Neural progenitor cell (in vitro differentiated cells): ENCODE data around the gene WDR88. TPM values are rescaled to one million over a fixed set of nuclear protein-coding genes. Genes with fewer than 3 reads are reported as not detected.
A peak's percentile ranks its signal among the peaks of the same experiment; 100 is the strongest.
"Not testable (repeated sequence)": the region's sequence is repeated elsewhere in the genome, so short reads cannot be mapped to it uniquely, and the experiment has no call there.

Experiments
- DNase-seq: peaks from one replicate; pipeline ENCODE4 v3.0.0-alpha.2; 2016; ENCODE audit warnings: low spot score
- H2AFZ ChIP-seq: fragments of 200-600 bp; sonication (generic); replicated peaks from 2 replicates; pipeline ENCODE4 v1.6.1; 2016; ENCODE audit warnings: antibody characterized with exemption
- H3F3A ChIP-seq: fragments of 200-600 bp; sonication (generic); 2 replicates; pipeline ENCODE4 v1.6.1; 2016; ENCODE audit warnings: antibody characterized with exemption, low read depth
- H3K27ac ChIP-seq: fragments of 200-600 bp; sonication (generic); 2 replicates; pipeline ENCODE4 v1.5.1; 2016; ENCODE audit warnings: mild to moderate bottlenecking
- H3K27me3 ChIP-seq: fragments of 200-600 bp; sonication (generic); 2 replicates; pipeline ENCODE4 v1.6.1; 2016; ENCODE audit warnings: mild to moderate bottlenecking, moderate library complexity
- H3K36me3 ChIP-seq: fragments of 200-600 bp; sonication (generic); 2 replicates; pipeline ENCODE4 v1.5.1; 2016
- H3K4me1 ChIP-seq: fragments of 200-600 bp; sonication (generic); 2 replicates; pipeline ENCODE4 v1.6.1; 2016; ENCODE audit warnings: mixed run types
- H3K4me2 ChIP-seq: fragments of 200-600 bp; sonication (generic); 2 replicates; pipeline ENCODE4 v1.6.1; 2016
- H3K4me3 ChIP-seq: fragments of 200-600 bp; sonication (generic); 2 replicates; pipeline ENCODE4 v1.5.1; 2016
- H3K79me2 ChIP-seq: fragments of 200-600 bp; sonication (generic); 2 replicates; pipeline ENCODE4 v1.6.1; 2016; ENCODE audit warnings: low read depth
- H3K9ac ChIP-seq: fragments of 200-600 bp; sonication (generic); 2 replicates; pipeline ENCODE4 v1.6.1; 2016
- H3K9me3 ChIP-seq: fragments of 200-600 bp; sonication (generic); 2 replicates; pipeline ENCODE4 v1.5.1; 2016; ENCODE audit warnings: low read depth
- H4K20me1 ChIP-seq: fragments of 200-600 bp; sonication (generic); 2 replicates; pipeline ENCODE4 v1.6.1; 2016; ENCODE audit warnings: low read depth
- H3K27ac Mint-ChIP-seq: 3 replicates; pipeline ENCODE4 v1.8.0; 2021; ENCODE audit warnings: mixed read lengths
- H3K27me3 Mint-ChIP-seq: 2 replicates; pipeline ENCODE4 v1.8.0; 2022; ENCODE audit warnings: low read depth, mild to moderate bottlenecking, inconsistent platforms, moderate library complexity, mixed read lengths; ENCODE audit not compliant: insufficient read depth
- H3K36me3 Mint-ChIP-seq: 3 replicates; pipeline ENCODE4 v1.8.0; 2021; ENCODE audit warnings: mixed read lengths
- H3K4me1 Mint-ChIP-seq: 3 replicates; pipeline ENCODE4 v1.8.0; 2021; ENCODE audit warnings: mixed read lengths
- H3K4me3 Mint-ChIP-seq: 3 replicates; pipeline ENCODE4 v1.8.0; 2021; ENCODE audit warnings: mild to moderate bottlenecking, moderate library complexity, mixed read lengths
- H3K9me3 Mint-ChIP-seq: 3 replicates; pipeline ENCODE4 v1.8.0; 2020; ENCODE audit warnings: mixed read lengths
- EZH2 ChIP-seq: fragments of 200-600 bp; sonication (generic); IDR thresholded peaks from 2 replicates; pipeline ENCODE4 v1.6.1; 2017; ENCODE audit warnings: antibody characterized with exemption, mild to moderate bottlenecking, moderate library complexity
- EZH2phosphoT487 ChIP-seq: fragments of 200-600 bp; sonication (generic); IDR thresholded peaks from 2 replicates; pipeline ENCODE4 v1.6.1; 2017; ENCODE audit warnings: antibody characterized with exemption
- total RNA-seq: library from RNA; depleted of rRNA; stranded (reverse); fragments of >200 nt; gene quantifications from 2 replicates; pipeline ENCODE4 v1.2.3, GENCODE V29; 2015; ENCODE audit warnings: low replicate concordance
- TF ChIP-seq, protein P1 (sequence below): fragments of 200-600 bp; sonication (generic); IDR thresholded peaks from 2 replicates; pipeline ENCODE4 v1.5.1; 2017; ENCODE audit warnings: antibody characterized with exemption, mild to moderate bottlenecking

Gene WDR88
- total RNA-seq, 1 donor from 2014 or later, result not detected

DNA sequence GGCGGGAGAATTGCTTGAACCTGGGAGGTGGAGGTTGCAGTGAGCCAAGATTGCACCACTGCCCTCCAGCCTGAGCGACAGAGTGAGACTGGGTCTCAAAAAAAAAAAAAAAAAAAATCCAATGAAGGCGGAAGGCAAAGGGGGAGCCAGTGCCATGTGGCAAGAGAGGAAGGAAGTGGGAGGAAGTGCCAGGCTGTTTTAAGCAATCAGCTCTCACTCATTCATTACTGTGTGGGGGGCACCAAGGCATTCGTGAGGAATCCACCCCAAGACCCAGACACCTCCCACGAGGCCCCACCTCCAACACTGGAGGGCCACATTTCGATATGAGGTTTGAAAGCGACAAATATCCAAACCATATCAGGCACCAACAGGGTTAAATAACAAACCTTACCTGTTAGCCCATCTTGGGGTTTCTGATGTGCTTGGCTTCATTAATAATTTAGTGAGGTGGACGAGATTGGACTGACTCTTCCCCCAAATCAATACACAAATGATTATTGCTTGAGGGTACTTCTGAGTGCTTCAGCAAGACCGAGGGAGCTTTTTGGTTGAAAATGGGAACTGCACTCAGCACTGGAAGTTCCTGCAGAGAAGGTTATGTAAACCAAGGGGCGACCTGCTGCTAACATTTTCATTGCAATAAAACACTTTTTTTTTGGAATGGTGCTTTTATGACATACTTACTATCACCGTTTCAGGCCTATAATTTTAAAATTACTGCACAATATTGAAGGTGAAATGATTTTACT, 54.7 kb downstream of the WDR88 start:
- no peak for DNase-seq
- no peaks in the 10 kb centered on the region for H3F3A ChIP-seq

DNA sequence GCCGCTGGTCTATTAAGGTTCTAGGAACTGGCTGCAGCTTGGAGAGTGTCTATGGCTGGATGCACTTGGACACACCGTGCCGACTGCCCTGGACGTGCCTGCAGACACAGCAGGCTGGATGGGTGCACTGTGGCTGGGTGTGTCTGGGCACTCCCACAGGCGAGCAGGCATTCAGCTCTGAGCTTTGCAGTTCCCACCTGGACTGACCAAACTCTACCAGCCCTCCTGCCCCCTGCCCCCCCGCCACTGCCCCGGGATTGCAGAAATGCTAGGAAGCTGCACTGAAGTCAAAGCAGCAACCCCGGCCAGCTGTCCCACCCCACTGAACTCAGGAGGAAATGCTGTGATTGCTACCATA, 55.2 kb downstream of the WDR88 start:
- H3K4me1 ChIP-seq, result no peaks in the 10 kb centered on the region
- Mint-ChIP-seq H3K9me3 (no peaks in the 10 kb centered on the region), H3K27me3 (peaks cover 9% of the 10 kb centered on the region), H3K27ac (no peak overlapping the region), H3K4me1 (no peaks in the 10 kb centered on the region), H3K4me3 (no peak overlapping the region), H3K36me3 (no peaks in the 10 kb centered on the region)
- H3K9me3 ChIP-seq, result no peaks in the 10 kb centered on the region
- no peak overlapping the region for H3K4me3 ChIP-seq
- TF ChIP-seq EZH2phosphoT487 (no peak), EZH2 (no peak)
- TF ChIP-seq, protein P1, sequence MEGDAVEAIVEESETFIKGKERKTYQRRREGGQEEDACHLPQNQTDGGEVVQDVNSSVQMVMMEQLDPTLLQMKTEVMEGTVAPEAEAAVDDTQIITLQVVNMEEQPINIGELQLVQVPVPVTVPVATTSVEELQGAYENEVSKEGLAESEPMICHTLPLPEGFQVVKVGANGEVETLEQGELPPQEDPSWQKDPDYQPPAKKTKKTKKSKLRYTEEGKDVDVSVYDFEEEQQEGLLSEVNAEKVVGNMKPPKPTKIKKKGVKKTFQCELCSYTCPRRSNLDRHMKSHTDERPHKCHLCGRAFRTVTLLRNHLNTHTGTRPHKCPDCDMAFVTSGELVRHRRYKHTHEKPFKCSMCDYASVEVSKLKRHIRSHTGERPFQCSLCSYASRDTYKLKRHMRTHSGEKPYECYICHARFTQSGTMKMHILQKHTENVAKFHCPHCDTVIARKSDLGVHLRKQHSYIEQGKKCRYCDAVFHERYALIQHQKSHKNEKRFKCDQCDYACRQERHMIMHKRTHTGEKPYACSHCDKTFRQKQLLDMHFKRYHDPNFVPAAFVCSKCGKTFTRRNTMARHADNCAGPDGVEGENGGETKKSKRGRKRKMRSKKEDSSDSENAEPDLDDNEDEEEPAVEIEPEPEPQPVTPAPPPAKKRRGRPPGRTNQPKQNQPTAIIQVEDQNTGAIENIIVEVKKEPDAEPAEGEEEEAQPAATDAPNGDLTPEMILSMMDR, result no peak
- no peak overlapping the region for H2AFZ ChIP-seq
- H3K27ac ChIP-seq, result no peak overlapping the region
- no peak for DNase-seq
- no peaks in the 10 kb centered on the region for H4K20me1 ChIP-seq
- H3F3A ChIP-seq, result no peaks in the 10 kb centered on the region
- no peaks in the 10 kb centered on the region for H3K36me3 ChIP-seq
- H3K9ac ChIP-seq, result no peak overlapping the region
- peaks cover under 1% of the 10 kb centered on the region for H3K27me3 ChIP-seq
- no peak overlapping the region for H3K4me2 ChIP-seq
- no peaks in the 10 kb centered on the region for H3K79me2 ChIP-seq

More for the DNA sequence above, 54.7 kb downstream of the WDR88 start:
- Mint-ChIP-seq H3K27me3 (peaks cover 8% of the 10 kb centered on the region), H3K36me3 (no peaks in the 10 kb centered on the region), H3K4me1 (no peaks in the 10 kb centered on the region), H3K27ac (no peak overlapping the region), H3K4me3 (no peak overlapping the region), H3K9me3 (no peaks in the 10 kb centered on the region)
- no peak overlapping the region for H3K4me3 ChIP-seq
- H4K20me1 ChIP-seq, result no peaks in the 10 kb centered on the region
- TF ChIP-seq, protein P1, result no peak
- TF ChIP-seq EZH2phosphoT487 (no peak), EZH2 (no peak)
- H3K4me1 ChIP-seq, result no peaks in the 10 kb centered on the region
- H3K36me3 ChIP-seq, result no peaks in the 10 kb centered on the region
- H2AFZ ChIP-seq, result no peak overlapping the region
- H3K79me2 ChIP-seq, result no peaks in the 10 kb centered on the region
- no peaks in the 10 kb centered on the region for H3K27me3 ChIP-seq
- H3K4me2 ChIP-seq, result no peak overlapping the region
- H3K9ac ChIP-seq, result no peak overlapping the region
- H3K27ac ChIP-seq, result no peak overlapping the region
- no peaks in the 10 kb centered on the region for H3K9me3 ChIP-seq

DNA sequence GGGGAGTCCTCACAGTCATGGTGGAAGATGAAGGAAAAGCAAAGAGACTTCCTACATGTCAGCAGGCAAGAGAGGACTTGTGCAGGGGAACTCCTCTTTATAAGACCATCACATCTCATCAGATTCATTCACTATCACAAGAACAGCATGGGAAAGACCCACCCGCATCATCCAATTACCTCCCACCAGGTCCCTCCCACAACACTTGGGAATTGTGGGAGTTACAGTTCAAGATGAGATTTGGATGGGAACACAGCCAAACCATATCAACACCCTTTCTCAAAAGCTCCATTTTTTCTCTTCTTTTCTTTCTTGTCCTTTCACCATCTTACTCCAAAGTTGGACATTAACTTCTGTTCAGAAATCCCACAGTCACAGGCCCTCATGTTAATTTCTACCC, 57.5 kb downstream of the WDR88 start:
- peaks cover 11% of the 10 kb centered on the region for H3K27me3 Mint-ChIP-seq
- Histone ChIP-seq H4K20me1 (no peaks in the 10 kb centered on the region), H3K4me1 (no peaks in the 10 kb centered on the region), H3K4me3 (no peak overlapping the region), H3K27me3 (peaks cover 18% of the 10 kb centered on the region), H3K27ac (no peak overlapping the region), H3K9me3 (no peaks in the 10 kb centered on the region), H3K79me2 (no peaks in the 10 kb centered on the region), H3K36me3 (no peaks in the 10 kb centered on the region), H3K4me2 (no peak overlapping the region), H2AFZ (no peak overlapping the region), H3F3A (peaks cover 4% of the 10 kb centered on the region), H3K9ac (no peak overlapping the region)
- no peak for DNase-seq
- no peaks in the 10 kb centered on the region for H3K9me3 Mint-ChIP-seq
- H3K27ac Mint-ChIP-seq, result peak overlapping the region; percentile 15
- no peak overlapping the region for H3K4me3 Mint-ChIP-seq
- TF ChIP-seq EZH2, result no peak
- no peak for TF ChIP-seq EZH2phosphoT487
- TF ChIP-seq, protein P1, result no peak
- H3K4me1 Mint-ChIP-seq, result peaks cover 7% of the 10 kb centered on the region
- no peaks in the 10 kb centered on the region for H3K36me3 Mint-ChIP-seq

DNA sequence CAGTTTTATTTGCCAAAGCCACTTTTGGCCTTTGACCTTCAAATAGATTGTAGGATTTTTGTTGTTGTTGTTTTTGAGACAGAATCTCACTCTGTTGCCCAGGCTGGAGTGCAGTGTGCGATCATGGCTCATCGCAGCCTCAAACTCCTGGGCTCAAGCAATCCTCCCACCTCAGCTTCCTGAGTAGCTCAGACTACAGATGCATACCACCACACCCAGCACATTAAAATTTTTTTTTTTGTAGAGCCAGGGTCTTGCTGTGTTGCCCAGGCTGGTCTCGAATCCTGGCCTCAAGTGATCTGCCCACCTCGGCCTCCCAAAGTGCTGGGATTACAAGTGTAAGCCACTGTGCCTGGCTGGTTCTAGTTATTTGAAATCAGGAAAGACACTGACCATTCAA, 59.2 kb downstream of the WDR88 start:
- H3K27me3 ChIP-seq, result peaks cover 28% of the 10 kb centered on the region
- not testable (repeated sequence) for H3F3A ChIP-seq, H3K27ac Mint-ChIP-seq, H3K4me2 ChIP-seq, H3K79me2 ChIP-seq, DNase-seq, H3K4me1 ChIP-seq, H3K9ac ChIP-seq, H3K27ac ChIP-seq, H3K4me3 ChIP-seq, H3K9me3 Mint-ChIP-seq, H3K36me3 Mint-ChIP-seq, H2AFZ ChIP-seq, H3K9me3 ChIP-seq, H3K36me3 ChIP-seq, H3K4me1 Mint-ChIP-seq, H3K4me3 Mint-ChIP-seq
- peaks cover 11% of the 10 kb centered on the region for H4K20me1 ChIP-seq
- H3K27me3 Mint-ChIP-seq, result peaks cover 10% of the 10 kb centered on the region
